ENCODE data around the gene FCN1.
"Not testable (repeated sequence)": the region's sequence is repeated elsewhere in the genome, so short reads cannot be mapped to it uniquely, and the experiment has no call there.

DNA sequence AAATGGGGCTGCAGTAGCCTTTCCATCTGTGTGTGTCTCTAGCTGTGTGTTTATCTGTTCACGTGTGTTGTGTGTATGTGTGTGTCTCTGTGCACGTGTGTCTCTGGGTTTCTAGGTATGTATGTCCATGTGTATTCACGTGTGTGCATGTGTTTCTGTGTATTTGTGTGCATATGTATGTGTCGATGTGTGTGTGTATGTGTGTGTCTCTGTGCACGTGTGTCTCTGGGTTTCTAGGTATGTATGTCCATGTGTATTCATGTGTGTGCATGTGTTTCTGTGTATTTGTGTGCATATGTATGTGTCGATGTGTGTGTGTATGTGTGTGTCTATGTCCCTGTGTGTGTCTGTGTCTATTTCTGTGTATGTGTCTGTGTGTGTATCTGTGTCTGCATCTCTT, 38.7 kb upstream of the FCN1 start:
- TF ChIP-seq, protein P1, sequence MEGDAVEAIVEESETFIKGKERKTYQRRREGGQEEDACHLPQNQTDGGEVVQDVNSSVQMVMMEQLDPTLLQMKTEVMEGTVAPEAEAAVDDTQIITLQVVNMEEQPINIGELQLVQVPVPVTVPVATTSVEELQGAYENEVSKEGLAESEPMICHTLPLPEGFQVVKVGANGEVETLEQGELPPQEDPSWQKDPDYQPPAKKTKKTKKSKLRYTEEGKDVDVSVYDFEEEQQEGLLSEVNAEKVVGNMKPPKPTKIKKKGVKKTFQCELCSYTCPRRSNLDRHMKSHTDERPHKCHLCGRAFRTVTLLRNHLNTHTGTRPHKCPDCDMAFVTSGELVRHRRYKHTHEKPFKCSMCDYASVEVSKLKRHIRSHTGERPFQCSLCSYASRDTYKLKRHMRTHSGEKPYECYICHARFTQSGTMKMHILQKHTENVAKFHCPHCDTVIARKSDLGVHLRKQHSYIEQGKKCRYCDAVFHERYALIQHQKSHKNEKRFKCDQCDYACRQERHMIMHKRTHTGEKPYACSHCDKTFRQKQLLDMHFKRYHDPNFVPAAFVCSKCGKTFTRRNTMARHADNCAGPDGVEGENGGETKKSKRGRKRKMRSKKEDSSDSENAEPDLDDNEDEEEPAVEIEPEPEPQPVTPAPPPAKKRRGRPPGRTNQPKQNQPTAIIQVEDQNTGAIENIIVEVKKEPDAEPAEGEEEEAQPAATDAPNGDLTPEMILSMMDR (optimal IDR thresholded peaks at IDR 0.05 in 1 of 3, IDR thresholded peaks at IDR 0.05 in 1 of 3, conservative IDR thresholded peaks at IDR 0.05 in 1 of 3; ENCODE audit: extremely low read depth in 1 of 3, insufficient read depth in 2 of 3, low read length in 3 of 3) = not testable (repeated sequence)
- not testable (repeated sequence) for TF ChIP-seq EZH2 (IDR thresholded peaks at IDR 0.05; ENCODE audit: low read length)

Data from keratinocyte (primary cell).